ENCODE results near the gene SLC17A6.

- TF ChIP-seq, protein P1, sequence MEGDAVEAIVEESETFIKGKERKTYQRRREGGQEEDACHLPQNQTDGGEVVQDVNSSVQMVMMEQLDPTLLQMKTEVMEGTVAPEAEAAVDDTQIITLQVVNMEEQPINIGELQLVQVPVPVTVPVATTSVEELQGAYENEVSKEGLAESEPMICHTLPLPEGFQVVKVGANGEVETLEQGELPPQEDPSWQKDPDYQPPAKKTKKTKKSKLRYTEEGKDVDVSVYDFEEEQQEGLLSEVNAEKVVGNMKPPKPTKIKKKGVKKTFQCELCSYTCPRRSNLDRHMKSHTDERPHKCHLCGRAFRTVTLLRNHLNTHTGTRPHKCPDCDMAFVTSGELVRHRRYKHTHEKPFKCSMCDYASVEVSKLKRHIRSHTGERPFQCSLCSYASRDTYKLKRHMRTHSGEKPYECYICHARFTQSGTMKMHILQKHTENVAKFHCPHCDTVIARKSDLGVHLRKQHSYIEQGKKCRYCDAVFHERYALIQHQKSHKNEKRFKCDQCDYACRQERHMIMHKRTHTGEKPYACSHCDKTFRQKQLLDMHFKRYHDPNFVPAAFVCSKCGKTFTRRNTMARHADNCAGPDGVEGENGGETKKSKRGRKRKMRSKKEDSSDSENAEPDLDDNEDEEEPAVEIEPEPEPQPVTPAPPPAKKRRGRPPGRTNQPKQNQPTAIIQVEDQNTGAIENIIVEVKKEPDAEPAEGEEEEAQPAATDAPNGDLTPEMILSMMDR (IDR thresholded peaks at IDR 0.05; ENCODE audit: low read length) = no peak
- no peak for TF ChIP-seq EZH2 (optimal IDR thresholded peaks at IDR 0.05; ENCODE audit: low read depth, low read length)
- TF ChIP-seq EZH2phosphoT487 (IDR thresholded peaks at IDR 0.05; ENCODE audit: low read length) = no peak
Measured at GRCh38 chr11:22343371-22344032, 5.3 kb downstream of the SLC17A6 start.

All from MM.1S (cell line).